HG03571 (cell line): Measurements from ENCODE around the gene C4orf50.
"Not testable (repeated sequence)": the region's sequence is repeated elsewhere in the genome, so short reads cannot be mapped to it uniquely, and the experiment has no call there.

Experiments
- ATAC-seq: cut with Tn5 transposase; IDR thresholded peaks from one replicate; pipeline ENCODE4 v1.9.1; 2021; ENCODE audit not compliant: unreplicated experiment

The C4orf50 gene

GRCh38 chr4:5995901-5996623, 22.2 kb downstream of the C4orf50 start:
- no peak for ATAC-seq

DNA sequence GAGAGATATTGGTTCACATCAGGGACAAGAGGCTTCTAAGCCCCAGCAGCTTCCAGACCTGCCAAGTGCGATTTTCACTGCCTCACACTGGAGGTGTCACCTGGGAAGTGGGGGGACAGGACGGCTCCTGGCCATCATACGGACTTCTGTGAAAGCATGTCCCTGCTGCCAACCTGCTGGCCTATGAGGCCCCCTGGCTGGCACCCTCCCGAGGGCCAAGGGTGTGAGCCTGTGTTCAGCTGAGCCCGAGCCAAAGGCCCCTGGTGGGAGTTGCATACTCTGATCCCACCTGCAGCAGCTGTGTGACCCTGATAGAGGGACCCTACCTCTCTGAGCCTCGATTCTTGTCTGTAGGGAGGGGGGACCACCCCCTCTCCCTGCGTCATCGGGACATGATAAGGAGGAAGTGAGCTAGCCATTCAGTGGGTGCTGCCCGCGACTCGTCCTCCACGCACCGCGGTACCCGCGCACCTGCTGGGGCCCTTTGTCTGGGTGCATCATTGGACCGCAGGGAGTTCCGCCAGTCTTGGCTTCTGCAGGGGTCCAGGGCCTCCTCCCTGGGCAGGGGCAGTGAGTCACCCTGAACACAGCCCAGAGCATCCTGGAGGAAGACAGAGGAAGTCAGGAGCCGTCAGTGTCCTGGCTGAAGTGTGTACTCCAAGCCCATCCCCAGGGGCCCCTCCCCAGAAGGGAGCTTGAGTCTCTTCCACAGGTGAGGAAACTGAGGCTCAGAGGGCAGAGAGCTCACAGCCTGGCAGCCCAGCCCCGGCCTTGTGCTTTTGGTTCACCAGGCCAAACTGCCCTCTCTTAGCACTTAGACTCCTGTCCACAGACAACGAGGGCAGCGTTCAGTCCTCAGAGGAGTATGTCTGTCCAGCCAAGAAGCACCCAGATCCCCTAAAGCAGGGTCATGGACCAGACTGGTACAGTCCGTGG, 24.1 kb downstream of the C4orf50 start:
- no peak for ATAC-seq

GRCh38 chr4:5993346-5993745, 24.9 kb downstream of the C4orf50 start:
- not testable (repeated sequence) for ATAC-seq

DNA sequence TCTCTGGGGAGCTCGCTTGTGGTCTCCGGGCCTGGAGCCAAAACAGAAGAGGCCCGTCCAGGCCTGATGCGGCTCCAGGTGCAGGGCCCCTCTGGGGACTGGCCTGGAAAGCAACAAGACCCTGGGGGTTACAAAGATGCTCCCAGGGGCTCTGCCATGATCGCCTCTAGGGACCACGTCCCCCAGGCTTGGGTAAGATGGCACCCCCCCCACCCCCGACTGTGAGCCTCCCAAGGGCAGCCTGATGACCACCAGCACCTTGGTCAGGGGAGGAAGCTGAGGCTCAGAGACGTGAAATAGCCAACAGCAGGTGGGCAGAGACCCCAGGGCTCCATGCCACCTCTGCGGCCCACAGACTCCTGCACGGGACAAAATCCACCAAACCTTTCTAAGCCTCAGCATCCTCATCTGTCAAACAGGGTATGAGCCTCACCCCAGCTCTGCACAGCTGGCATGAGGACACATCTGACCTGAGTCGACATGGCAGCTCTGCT, 25.4 kb downstream of the C4orf50 start:
- no peak for ATAC-seq

- ATAC-seq: no peak
These were observed 25.9 kb downstream of the C4orf50 start for GRCh38 chr4:5992171-5992827.

DNA sequence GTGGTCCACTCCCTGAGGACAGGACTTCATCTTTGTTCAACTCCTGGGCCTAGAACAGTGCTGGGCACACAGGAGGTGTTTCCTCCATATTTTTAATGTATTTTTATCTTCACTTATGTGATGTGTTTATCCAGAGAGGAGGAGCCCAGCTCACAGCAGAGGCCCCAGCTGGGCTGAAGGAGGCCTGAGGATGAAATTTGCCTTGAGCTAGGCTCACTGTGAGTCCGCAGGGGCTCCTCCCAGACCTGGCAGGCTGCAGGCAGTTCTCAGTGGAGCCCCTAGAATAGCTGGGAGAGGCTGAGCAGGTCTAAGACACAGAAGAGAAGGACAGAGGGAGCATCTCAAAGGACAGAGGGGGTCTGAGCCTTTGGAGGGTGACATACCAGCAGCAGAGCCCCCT, 26.8 kb downstream of the C4orf50 start:
- ATAC-seq: no peak

DNA sequence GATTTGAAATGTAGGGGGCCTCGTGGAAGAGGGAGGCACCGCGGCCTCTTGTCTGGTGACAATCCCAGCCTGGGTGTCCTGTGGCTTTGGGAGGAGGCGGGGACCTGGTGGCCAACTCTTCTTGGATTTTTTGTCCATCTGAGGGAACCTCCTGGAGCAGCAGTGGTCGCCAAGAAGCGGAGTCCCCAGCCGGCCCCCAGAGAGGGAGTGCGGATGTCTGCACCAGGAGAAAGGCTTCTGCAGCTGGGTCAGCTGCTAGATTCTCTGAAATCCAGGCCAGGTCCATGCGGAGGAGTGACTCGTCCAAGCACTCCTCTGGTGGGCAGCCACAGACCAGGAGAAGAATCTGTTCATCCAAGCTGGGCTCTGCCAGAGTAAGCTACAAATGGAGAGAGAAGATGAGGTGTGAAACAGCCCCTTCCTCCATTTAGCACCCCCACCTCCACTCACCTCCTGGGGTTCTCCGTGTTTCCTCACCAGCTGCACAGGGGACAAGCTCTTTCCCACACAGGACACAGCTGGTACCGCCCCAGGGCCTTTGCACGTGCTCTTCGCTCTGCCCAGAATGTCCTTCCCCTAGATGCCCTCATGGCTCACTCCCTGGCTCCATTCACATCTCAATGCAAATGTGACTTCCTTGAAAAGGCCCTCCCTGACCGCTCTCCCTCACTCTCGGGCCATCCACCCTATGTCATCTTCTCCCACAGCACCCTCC, 27.6 kb downstream of the C4orf50 start:
- ATAC-seq: no peak

GRCh38 chr4:5989236-5990225, 28.7 kb downstream of the C4orf50 start:
- no peak for ATAC-seq

- ATAC-seq: no peak
These were observed 30.0 kb downstream of the C4orf50 start for GRCh38 chr4:5988086-5988845.

GRCh38 chr4:5984843-5985242, 33.4 kb downstream of the C4orf50 start:
- no peak for ATAC-seq

- ATAC-seq: no peak
These were observed 35.9 kb downstream of the C4orf50 start for GRCh38 chr4:5982156-5982973.

DNA sequence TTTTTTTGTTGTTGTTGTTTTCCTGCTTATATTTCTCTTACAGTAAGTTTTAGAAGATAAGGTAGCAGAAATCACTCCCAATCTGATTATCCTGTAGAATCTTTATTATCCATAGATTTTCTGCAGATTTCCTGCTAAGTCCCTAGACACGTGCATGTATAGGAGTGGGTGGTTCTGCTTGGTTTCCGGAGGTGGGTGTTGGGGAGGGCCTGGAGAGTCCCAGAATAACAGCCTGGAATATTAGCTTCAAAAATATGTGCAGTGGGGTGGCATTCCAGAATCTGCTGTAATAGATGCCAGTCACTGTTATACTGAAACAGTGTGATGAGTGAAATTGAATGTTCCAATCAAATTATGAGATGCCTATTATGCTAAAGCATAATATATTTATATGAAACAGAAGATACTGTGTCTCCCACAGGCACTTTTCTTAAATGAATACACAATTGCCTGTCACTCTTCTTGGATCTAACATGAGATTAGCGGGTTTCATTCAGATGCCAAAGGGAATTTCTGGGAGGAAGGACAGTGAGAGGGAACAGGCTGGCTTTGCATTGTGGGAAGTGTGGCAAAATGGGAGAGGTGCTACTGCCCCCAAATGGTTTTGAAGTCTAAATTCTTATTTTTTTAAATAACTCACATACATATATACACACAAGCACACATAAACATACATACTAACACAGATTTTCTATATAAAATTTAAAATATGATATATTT, 37.6 kb downstream of the C4orf50 start:
- ATAC-seq: no peak

DNA sequence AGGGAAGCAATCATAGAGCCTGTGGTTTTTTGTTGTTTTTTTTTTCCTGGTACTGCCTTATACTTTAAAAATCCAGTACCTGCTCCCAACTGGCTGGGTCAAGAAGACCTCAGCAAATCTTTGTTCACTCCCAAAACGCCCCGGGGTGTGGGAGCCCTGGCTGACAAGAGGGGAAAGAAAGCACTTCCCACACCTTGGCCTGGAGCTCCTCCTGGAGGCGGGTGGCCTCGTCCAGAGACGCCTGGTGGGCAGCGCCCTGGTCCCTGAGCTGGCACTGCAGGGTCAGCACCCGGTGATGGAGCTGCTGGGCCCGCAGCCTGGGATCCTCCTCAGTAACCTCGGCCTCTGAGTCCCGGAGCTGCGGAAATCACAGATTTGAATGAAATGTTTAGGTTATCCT, 38.2 kb downstream of the C4orf50 start:
- no peak for ATAC-seq

- ATAC-seq: no peak
These were observed 41.3 kb downstream of the C4orf50 start for GRCh38 chr4:5976921-5977320.

DNA sequence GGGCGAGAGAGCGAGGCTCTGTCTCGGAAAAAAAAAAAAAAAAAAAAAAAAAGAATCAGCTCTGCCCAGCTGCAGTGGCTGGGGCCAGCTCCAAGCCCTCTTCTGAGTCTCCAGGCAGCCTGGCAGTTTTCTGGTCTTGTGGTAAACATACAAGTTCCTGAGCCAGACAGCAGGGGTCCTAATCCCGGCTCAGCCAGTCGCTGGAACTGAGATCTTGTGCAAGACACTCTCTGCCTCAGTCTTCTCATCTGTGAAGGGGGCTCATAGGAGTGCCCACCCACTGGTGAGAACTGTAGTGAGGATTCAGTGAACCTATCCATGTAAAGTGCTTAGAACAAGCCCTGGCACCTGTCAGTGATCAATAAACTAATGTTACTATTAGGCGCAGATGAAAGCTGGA, 41.8 kb downstream of the C4orf50 start:
- ATAC-seq: no peak

GRCh38 chr4:5974321-5974720, 43.9 kb downstream of the C4orf50 start:
- ATAC-seq: no peak

GRCh38 chr4:5973486-5974220, 44.6 kb downstream of the C4orf50 start:
- ATAC-seq: no peak
